Choroid plexus epithelial cell (primary cell): ENCODE results near the gene EIF2AK2.
"Not testable (repeated sequence)": the region's sequence is repeated elsewhere in the genome, so short reads cannot be mapped to it uniquely, and the experiment has no call there.

Experiments used
- DNase-seq: peaks from one replicate; pipeline ENCODE4 v3.0.0-alpha.2; 2010; ENCODE audit warnings: low read depth
- H3K4me3 ChIP-seq: 2 replicates; pipeline ENCODE4 v1.5.1; 2011; ENCODE audit warnings: low read depth, mild to moderate bottlenecking, control low read depth, low read length, moderate library complexity
- TF ChIP-seq, protein P1 (sequence below): conservative IDR thresholded peaks from 2 replicates; pipeline ENCODE4 v1.5.1; 2011; ENCODE audit warnings: low read depth, mild to moderate bottlenecking, control low read depth, inconsistent platforms, low read length, moderate library complexity

EIF2AK2 gene

GRCh38 chr2:37156857-37157714 lies at the start of gene EIF2AK2:
EIF2AK2 (minus strand) TSS chr2:37156980; CDS start chr2:37147806, 9,174 bp downstream.
- peak within 1 kb of the TSS; percentile 86 for H3K4me3 ChIP-seq
- DNase-seq = peak; percentile 86
- TF ChIP-seq, protein P1, sequence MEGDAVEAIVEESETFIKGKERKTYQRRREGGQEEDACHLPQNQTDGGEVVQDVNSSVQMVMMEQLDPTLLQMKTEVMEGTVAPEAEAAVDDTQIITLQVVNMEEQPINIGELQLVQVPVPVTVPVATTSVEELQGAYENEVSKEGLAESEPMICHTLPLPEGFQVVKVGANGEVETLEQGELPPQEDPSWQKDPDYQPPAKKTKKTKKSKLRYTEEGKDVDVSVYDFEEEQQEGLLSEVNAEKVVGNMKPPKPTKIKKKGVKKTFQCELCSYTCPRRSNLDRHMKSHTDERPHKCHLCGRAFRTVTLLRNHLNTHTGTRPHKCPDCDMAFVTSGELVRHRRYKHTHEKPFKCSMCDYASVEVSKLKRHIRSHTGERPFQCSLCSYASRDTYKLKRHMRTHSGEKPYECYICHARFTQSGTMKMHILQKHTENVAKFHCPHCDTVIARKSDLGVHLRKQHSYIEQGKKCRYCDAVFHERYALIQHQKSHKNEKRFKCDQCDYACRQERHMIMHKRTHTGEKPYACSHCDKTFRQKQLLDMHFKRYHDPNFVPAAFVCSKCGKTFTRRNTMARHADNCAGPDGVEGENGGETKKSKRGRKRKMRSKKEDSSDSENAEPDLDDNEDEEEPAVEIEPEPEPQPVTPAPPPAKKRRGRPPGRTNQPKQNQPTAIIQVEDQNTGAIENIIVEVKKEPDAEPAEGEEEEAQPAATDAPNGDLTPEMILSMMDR = no peak

DNA sequence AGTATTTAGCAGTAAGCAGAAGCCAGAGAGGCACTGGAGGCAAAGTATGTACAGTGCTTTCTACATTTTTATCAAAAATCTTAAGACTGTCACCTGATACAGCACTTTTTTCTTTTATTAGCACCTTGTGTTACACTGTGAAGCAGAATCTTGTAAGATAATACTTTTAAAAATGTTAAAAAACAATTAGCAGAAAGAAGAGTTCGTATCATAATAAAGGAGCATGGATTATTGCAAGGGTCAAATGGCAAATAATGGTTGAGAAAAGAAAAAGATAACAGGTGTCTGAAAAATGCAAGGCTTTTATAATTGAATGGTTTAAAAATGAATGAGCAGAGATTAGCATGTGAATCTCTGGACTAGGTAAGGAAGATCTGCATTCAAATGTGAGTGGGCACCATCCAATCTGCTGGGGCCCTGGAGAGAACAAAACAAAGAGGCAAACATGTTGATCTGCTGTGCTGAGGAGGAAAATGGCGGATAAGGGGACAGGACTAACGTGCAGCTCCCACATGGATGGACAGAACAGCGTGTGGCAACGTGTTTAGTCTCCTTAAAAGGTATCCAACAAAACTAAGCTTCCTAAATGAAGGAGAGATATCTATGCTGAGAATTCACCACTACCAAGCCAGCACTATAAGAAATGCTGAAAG lies 49.0 kb upstream of the EIF2AK2 start:
- no peak for DNase-seq
- TF ChIP-seq, protein P1 = no peak
- H3K4me3 ChIP-seq = no peak overlapping the region

GRCh38 chr2:37205071-37205661 lies 48.4 kb upstream of the EIF2AK2 start:
- DNase-seq, H3K4me3 ChIP-seq: not testable (repeated sequence)

DNA sequence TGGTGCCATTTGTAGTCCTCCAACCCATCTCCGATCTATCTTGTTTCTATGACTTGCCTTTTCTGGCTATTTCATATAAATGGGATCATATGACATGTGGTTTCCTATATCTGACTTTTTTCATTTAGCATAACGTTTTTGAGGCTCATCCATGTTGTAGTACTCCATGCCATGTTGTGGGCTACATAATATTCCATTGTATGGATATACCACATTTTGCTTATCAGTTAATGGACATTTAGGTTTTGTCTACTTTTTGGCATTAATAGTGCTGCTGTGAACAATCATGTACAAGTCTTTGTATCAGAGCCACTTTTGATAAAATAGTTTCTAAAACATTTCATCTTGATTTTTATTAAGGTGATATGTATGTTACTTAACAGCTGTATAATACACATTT lies 46.9 kb upstream of the EIF2AK2 start:
- no peak for DNase-seq
- H3K4me3 ChIP-seq = no peak overlapping the region
- TF ChIP-seq, protein P1 = no peak

- TF ChIP-seq, protein P1 = no peak
- peak; percentile 31 for DNase-seq
- H3K4me3 ChIP-seq = no peak overlapping the region
Measured at GRCh38 chr2:37201766-37202165, 45.0 kb upstream of the EIF2AK2 start.

DNA sequence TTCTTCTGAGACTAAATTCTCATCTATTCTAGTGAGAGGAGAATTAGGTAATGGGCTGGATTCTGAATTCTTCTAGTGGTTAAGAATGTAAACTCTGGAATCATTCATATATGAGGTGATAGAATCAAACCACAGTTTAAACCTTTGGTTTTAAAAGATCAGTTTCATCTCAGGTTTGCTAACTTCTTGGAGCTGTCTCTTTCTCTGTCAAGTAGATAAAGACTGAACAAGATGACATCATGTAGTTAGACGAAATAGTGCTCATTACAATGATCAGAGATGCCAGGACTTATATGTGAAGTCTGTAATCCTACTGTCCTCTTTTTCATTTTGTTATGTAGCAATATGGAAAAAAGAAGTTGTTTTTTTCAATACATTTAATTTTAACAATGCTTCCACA lies 44.4 kb upstream of the EIF2AK2 start:
- peak; percentile 30 for DNase-seq
- TF ChIP-seq, protein P1 = no peak
- no peak overlapping the region for H3K4me3 ChIP-seq

DNA sequence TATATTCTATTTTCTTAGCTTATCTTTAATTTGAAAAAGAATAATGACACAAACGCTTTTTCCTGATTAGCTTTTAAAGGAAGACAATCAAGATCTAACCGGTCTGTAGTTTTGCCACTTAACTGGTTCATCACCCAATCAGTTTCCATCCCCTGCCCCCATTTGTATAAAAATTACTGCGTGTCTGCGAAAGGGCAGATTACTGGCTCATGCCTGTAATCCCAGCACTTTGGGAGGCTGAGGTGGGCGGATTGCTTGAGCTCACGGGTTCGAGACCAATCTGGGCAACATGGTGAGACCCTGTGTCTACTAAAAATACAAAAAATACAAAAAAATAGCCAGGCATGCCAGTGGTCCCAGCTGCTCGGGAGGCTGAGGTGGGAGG lies 41.9 kb upstream of the EIF2AK2 start:
- DNase-seq = no peak

More for the DNA sequence above, 41.9 kb upstream of the EIF2AK2 start:
- TF ChIP-seq, protein P1 = no peak
- H3K4me3 ChIP-seq = no peak overlapping the region
